IMR-90 (cell line): ENCODE measurements around the gene LRATD1. TPM values are rescaled to one million over a fixed set of nuclear protein-coding genes. Genes with fewer than 3 reads are reported as not detected.
A peak's percentile ranks its signal among the peaks of the same experiment; 100 is the strongest.

Source experiments
- ATAC-seq: fragments of 200-7000 bp; cut with Tn5 transposase; 2 replicates; pipeline ENCODE4 v1.9.1; 2020; ENCODE audit warnings: low read depth, mild to moderate bottlenecking, moderate library complexity
- BruUV-seq: library from RNA; stranded (reverse); fragments of 400-500 nt; replicated peaks from 2 replicates; lab custom pipeline; 2021; lab: Mats Ljungman, UMichigan
- CTCF ChIA-PET: fragments of 300-600 bp; formaldehyde crosslinking; extraction: SDS; loops from one replicate; lab custom pipeline; 2021; ENCODE audit warnings: antibody characterized with exemption; lab: Yijun Ruan, JAX
- POLR2A ChIA-PET: fragments of 300-600 bp; sonication (Branson Sonifier 250); formaldehyde crosslinking; loops from one replicate; lab custom pipeline; 2022; ENCODE audit warnings: antibody characterized with exemption; ENCODE audit not compliant: unreplicated experiment; lab: Charles Lee
- DNase-seq: peaks from one replicate; pipeline ENCODE4 v3.0.0; 2013
- H2AFZ ChIP-seq: replicated peaks from 2 replicates; pipeline ENCODE3; 2013; ENCODE audit warnings: low read length, mild to moderate bottlenecking; ENCODE audit not compliant: poor library complexity
- H2AK5ac ChIP-seq: 2 replicates; pipeline ENCODE4 v1.6.1; 2013; ENCODE audit warnings: low read depth, low read length, inconsistent platforms
- H2AK9ac ChIP-seq: replicated peaks from 2 replicates; pipeline ENCODE3; 2013; ENCODE audit warnings: mild to moderate bottlenecking, low read depth, low read length, moderate library complexity; ENCODE audit not compliant: poor library complexity
- H2BK120ac ChIP-seq: 2 replicates; pipeline ENCODE4 v1.6.1; 2013; ENCODE audit warnings: low read depth, low read length, inconsistent platforms
- H2BK15ac ChIP-seq: 3 replicates; pipeline ENCODE4 v1.6.1; 2013; ENCODE audit warnings: low read depth, low read length, inconsistent platforms
- H2BK20ac ChIP-seq: 2 replicates; pipeline ENCODE4 v1.6.1; 2013; ENCODE audit warnings: low read depth, mild to moderate bottlenecking, inconsistent platforms, low read length, moderate library complexity
- H2BK5ac ChIP-seq: 2 replicates; pipeline ENCODE4 v1.6.1; 2013; ENCODE audit warnings: mild to moderate bottlenecking, low read depth, low read length, inconsistent platforms; ENCODE audit not compliant: poor library complexity, severe bottlenecking
- H3K14ac ChIP-seq: replicated peaks from 2 replicates; pipeline ENCODE4 v1.6.1; 2013; ENCODE audit warnings: low read depth, low read length, inconsistent platforms
- H3K18ac ChIP-seq: 2 replicates; pipeline ENCODE4 v1.6.1; 2013; ENCODE audit warnings: low read depth, low read length, control low read depth
- H3K23ac ChIP-seq: 2 replicates; pipeline ENCODE4 v1.6.1; 2013; ENCODE audit warnings: low read depth, low read length, inconsistent platforms
- H3K27ac ChIP-seq: 2 replicates; pipeline ENCODE4 v1.5.1; 2013; ENCODE audit warnings: mild to moderate bottlenecking, control low read depth, low read length; ENCODE audit not compliant: insufficient read depth
- H3K27me3 ChIP-seq: 2 replicates; pipeline ENCODE4 v1.6.1; 2013; ENCODE audit warnings: low read length; ENCODE audit not compliant: control insufficient read depth, insufficient read depth
- H3K36me3 ChIP-seq: 2 replicates; pipeline ENCODE4 v1.6.1; 2013; ENCODE audit warnings: low read length, mixed read lengths; ENCODE audit not compliant: control insufficient read depth, insufficient read depth
- H3K4ac ChIP-seq: 2 replicates; pipeline ENCODE4 v1.6.1; 2013; ENCODE audit warnings: low read depth, low read length, inconsistent platforms
- H3K4me1 ChIP-seq: 2 replicates; pipeline ENCODE4 v1.6.1; 2013; ENCODE audit warnings: low read length, mixed read lengths; ENCODE audit not compliant: control insufficient read depth, insufficient read depth
- H3K4me2 ChIP-seq: 2 replicates; pipeline ENCODE4 v1.6.1; 2013; ENCODE audit warnings: low read depth, mild to moderate bottlenecking, control low read depth, low read length, moderate library complexity
- H3K4me3 ChIP-seq: 2 replicates; pipeline ENCODE4 v1.5.1; 2013; ENCODE audit warnings: low read depth, mild to moderate bottlenecking, control low read depth, low read length, moderate library complexity; ENCODE audit not compliant: insufficient read depth
- H3K56ac ChIP-seq: 2 replicates; pipeline ENCODE4 v1.6.1; 2013; ENCODE audit warnings: low read length, inconsistent platforms; ENCODE audit not compliant: insufficient read depth; ENCODE audit errors: extremely low read depth
- H3K79me1 ChIP-seq, 2 experiments: 2 replicates each; pipeline ENCODE4 v1.6.1; 2013; ENCODE audit warnings: low read length in 2 of 2, inconsistent platforms in 1 of 2, low read depth in 1 of 2
- H3K9ac ChIP-seq: 2 replicates; pipeline ENCODE4 v1.6.1; 2013; ENCODE audit warnings: low read depth, low read length, control low read depth
- H3K9me1 ChIP-seq: 2 replicates; pipeline ENCODE4 v1.6.1; 2013; ENCODE audit warnings: low read length, inconsistent platforms; ENCODE audit not compliant: insufficient read depth
- H3K9me3 ChIP-seq: 2 replicates; pipeline ENCODE4 v1.6.1; 2013; ENCODE audit warnings: low read length; ENCODE audit not compliant: control insufficient read depth, insufficient read depth
- H4K20me1 ChIP-seq: 2 replicates; pipeline ENCODE4 v1.6.1; 2013; ENCODE audit warnings: low read length, inconsistent platforms; ENCODE audit not compliant: insufficient read depth
- H4K5ac ChIP-seq: 2 replicates; pipeline ENCODE4 v1.6.1; 2013; ENCODE audit warnings: mild to moderate bottlenecking, low read depth, low read length, control low read depth
- H4K8ac ChIP-seq, 2 experiments: 2 replicates each; pipeline ENCODE4 v1.6.1; 2013; ENCODE audit warnings: low read depth in 2 of 2, low read length in 2 of 2, control low read depth in 1 of 2, inconsistent platforms in 1 of 2
- H4K91ac ChIP-seq: 2 replicates; pipeline ENCODE4 v1.6.1; 2013; ENCODE audit warnings: low read depth, low read length, inconsistent platforms; ENCODE audit not compliant: insufficient read depth
- BHLHE40 ChIP-seq: fragments of 150-350 bp; IDR thresholded peaks from 2 replicates; pipeline ENCODE4 v1.6.1; 2016; ENCODE audit warnings: mild to moderate bottlenecking, low read depth, low read length
- CEBPB ChIP-seq: IDR thresholded peaks from 2 replicates; pipeline ENCODE4 v1.6.1; 2012; ENCODE audit warnings: low read depth, low read length, improper control_type of control experiment
- MXI1 ChIP-seq: IDR thresholded peaks from 2 replicates; pipeline ENCODE4 v1.6.1; 2012; ENCODE audit warnings: low read depth, mild to moderate bottlenecking, low read length, moderate library complexity, borderline replicate concordance
- NFE2L2 ChIP-seq: fragments of 150-350 bp; IDR thresholded peaks from 2 replicates; pipeline ENCODE4 v1.6.1; 2016; ENCODE audit warnings: low read depth, mild to moderate bottlenecking, low read length
- RFX5 ChIP-seq: IDR thresholded peaks from 2 replicates; pipeline ENCODE4 v1.8.0; 2012; ENCODE audit warnings: low read depth, mild to moderate bottlenecking, low read length, moderate library complexity
- SMC3 ChIP-seq: fragments of 150-350 bp; IDR thresholded peaks from 2 replicates; pipeline ENCODE4 v1.6.1; 2016; ENCODE audit warnings: low read depth, mild to moderate bottlenecking, antibody characterized with exemption, low read length, moderate library complexity
- WGBS, 2 experiments: methylation state at CpG; one replicate each; pipeline versions ENCODE4 v1.1.5 to v1.1.7; 2013; ENCODE audit warnings: missing lambda C conversion rate in 2 of 2; ENCODE audit not compliant: insufficient read length in 1 of 2; ENCODE audit errors: extremely low coverage in 2 of 2; 5-methylcytosine and 5-hydroxymethylcytosine counted together
- dilution Hi-C: fragments of 300-500 bp; cut with HindIII; formaldehyde crosslinking; loops from one replicate; pipeline ENCODE4 v1.14.3; 2018; ENCODE audit warnings: low sequenced_read_pairs; ENCODE audit not compliant: unreplicated experiment
- in situ Hi-C: fragments of 300-500 bp; cut with MboI; formaldehyde crosslinking; loops from 3 replicates; pipeline ENCODE4 v1.14.3; 2019; ENCODE audit warnings: low sequenced_read_pairs, inconsistent platforms, mixed read lengths
- intact Hi-C: fragments of 100-400 bp; cut with micrococcal nuclease; formaldehyde crosslinking; loops from 2 replicates; pipeline ENCODE4 v1.10.0; 2022
- polyA plus RNA-seq, 3 experiments: library from polyadenylated mRNA; depleted of rRNA; stranded (reverse); fragments of >200 nt; gene quantifications; 2 replicates each; pipeline ENCODE4 v1.2.3, GENCODE V29; 2012; ENCODE audit warnings: low replicate concordance in 1 of 3
- total RNA-seq: library from RNA; depleted of rRNA; stranded (reverse); fragments of >200 nt; gene quantifications from 2 replicates; pipeline ENCODE4 v1.2.3, GENCODE V29; 2012
- TF ChIP-seq, protein P1 (sequence below): fragments of 150-350 bp; IDR thresholded peaks from 2 replicates; pipeline ENCODE4 v1.6.1; 2017; ENCODE audit warnings: mild to moderate bottlenecking, antibody characterized with exemption, low read length, low read depth

Gene LRATD1
- total and polyA plus RNA-seq, 2 of the 4 experiments (the other 2 are of a cell fraction), result 0.18 to 0.60 TPM

DNA sequence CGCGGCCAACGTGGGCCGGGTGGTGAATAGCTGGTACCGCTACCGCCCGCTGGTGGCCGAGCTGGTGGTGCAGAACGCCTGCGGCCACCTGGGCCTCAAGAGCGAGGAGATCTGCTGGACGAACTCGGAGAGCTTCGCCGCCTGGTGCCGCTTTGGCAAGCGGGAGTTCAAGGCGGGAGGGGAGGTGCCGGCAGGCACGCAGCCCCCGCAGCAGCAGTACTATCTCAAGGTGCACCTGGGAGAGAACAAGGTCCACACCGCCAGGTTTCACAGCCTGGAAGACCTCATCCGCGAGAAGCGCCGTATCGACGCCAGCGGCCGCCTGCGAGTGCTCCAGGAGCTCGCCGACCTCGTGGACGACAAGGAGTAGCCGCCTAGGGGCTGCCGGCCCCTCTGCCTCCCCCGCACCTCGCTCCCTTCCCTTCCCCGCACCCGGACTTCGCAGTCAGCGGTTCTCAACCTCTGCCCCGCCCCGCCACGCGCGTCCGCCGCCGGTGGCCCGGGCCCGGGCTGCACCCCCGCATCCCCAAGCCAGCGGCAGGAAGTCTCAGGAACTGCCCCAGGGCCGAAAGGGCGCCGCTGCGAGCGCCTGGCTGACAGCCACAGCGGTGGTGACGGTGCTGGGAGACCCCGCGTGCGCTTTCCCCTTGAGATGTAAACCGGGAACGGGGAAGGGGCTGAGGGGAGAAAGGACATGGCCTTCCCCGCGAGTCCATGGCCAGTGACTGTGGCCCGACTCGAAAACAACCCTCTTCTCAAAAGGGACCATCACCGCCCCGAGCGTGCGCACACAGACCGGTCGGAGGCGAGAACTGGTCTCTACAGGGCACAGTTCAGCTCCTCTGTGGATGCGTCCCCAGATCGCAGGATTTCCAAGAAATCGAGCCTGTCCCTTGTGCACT lies 2.2 kb downstream of the LRATD1 start (continued):
- TF ChIP-seq, protein P1, sequence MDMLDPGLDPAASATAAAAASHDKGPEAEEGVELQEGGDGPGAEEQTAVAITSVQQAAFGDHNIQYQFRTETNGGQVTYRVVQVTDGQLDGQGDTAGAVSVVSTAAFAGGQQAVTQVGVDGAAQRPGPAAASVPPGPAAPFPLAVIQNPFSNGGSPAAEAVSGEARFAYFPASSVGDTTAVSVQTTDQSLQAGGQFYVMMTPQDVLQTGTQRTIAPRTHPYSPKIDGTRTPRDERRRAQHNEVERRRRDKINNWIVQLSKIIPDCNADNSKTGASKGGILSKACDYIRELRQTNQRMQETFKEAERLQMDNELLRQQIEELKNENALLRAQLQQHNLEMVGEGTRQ, result no peak
- no peak for TF ChIP-seq NFE2L2

GRCh38 chr2:14635391-14635871 lies 2.9 kb downstream of the LRATD1 start:
- peaks cover 2% of the 10 kb centered on the region; the same call in 1 of the 2 replicates for H3K9me3 ChIP-seq
- H3K27ac ChIP-seq, result no peak overlapping the region
- ChIA-PET POLR2A (no interaction called here), CTCF (interaction anchor here (0.8 to 1.7 kb wide), 4 partner anchors 11 to 942 kb away, joined by 3 to 6 read pairs (median 4); no protein-coding TSS in a partner anchor)
- no peak overlapping the region for H2AK5ac ChIP-seq
- no peaks in the 10 kb centered on the region; the same call in 1 of the 2 replicates for H3K4me1 ChIP-seq
- H3K14ac ChIP-seq, result no peak overlapping the region
- H2BK20ac ChIP-seq, result no peak overlapping the region; the same call in 1 of the 2 replicates
- DNase-seq (peak; percentile 16), ATAC-seq (peak; percentile 21)
- no peaks in the 10 kb centered on the region for H3K36me3 ChIP-seq
- H4K5ac ChIP-seq, result no peak overlapping the region
- no peak overlapping the region for H2AK9ac ChIP-seq
- H2BK5ac ChIP-seq, result no peak overlapping the region
- no peak overlapping the region for H2BK15ac ChIP-seq
- H3K4me2 ChIP-seq, result peak overlapping the region; percentile 89
- intact Hi-C loops, result loop anchor here (5.0 to 10.0 kb wide), 3 partner anchors 119 to 197 kb away; no protein-coding TSS in a partner anchor
- 0 out of 2 replicates have a peak overlapping the region, but pooled peaks have one; percentile 5 for H3K9ac ChIP-seq
- no peak overlapping the region for H3K18ac ChIP-seq
- H2BK120ac ChIP-seq, result no peak overlapping the region
- TF ChIP-seq CEBPB (peak; percentile 30; the same call in 1 of the 2 replicates), BHLHE40 (no peak), RFX5 (no peak), MXI1 (no peak), SMC3 (no peak)
- no peak overlapping the region for H4K8ac ChIP-seq
- no TSS peak for BruUV-seq
- peak overlapping the region; percentile 91 for H2AFZ ChIP-seq
- H3K23ac ChIP-seq, result 0 out of 2 replicates have a peak overlapping the region, but pooled peaks have one; percentile 12
- dilution Hi-C loops, result no loop called here
- H4K91ac ChIP-seq, result no peak overlapping the region
- H4K20me1 ChIP-seq, result no peaks in the 10 kb centered on the region
- H3K4ac ChIP-seq, result no peak overlapping the region; the same call in 1 of the 2 replicates
- H3K4me3 ChIP-seq, result peak overlapping the region; percentile 38
- no peaks in the 10 kb centered on the region for H3K9me1 ChIP-seq
- H3K56ac ChIP-seq, result no peak overlapping the region
- H3K27me3 ChIP-seq, result peaks cover 25% of the 10 kb centered on the region
- no peaks in the 10 kb centered on the region for H3K79me1 ChIP-seq
- 0% methylated on average over 2 of the region's 24 CpGs; no CpG with 5 or more reads in 1 of the 2 experiments for WGBS, 2 experiments
- in situ Hi-C loops, result no loop called here
